ENCODE results near the gene LMX1A. TPM values are rescaled to one million over a fixed set of nuclear protein-coding genes. Genes with fewer than 3 reads are reported as not detected.
A peak's percentile ranks its signal among the peaks of the same experiment; 100 is the strongest.

LMX1A gene
- total and polyA plus RNA-seq, 4 experiments from 2014 or later: not detected

DNA sequence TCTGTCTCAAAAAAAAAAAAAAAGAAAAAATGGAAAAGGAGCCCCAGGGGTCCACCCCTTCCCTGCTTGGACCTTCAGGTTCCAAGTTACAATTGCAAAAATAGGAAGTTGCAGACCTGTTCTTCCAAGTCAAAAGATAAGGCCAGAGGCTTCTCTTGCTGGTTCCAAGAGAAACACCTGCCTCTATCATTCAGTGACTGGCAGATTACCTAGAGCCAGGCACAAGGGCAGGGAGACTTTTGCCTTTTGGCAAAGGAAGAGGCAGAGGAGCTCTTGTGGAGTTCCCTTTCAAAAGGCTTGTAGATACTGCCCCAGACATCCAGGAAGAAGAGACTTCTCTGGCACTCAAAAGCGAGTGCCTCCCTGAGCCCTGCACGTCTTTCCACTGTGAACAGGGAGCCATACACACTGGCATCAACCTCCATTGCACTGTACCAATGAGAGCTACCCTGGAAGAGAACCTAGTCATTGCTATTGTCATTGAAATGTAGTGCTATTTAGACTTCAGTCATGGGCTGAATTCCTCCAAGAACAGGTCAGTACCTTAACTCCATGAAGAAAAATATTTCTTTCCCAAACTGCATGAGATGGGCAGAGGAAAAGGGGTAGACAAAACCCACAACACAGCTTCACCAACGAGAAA is 91.2 kb downstream of the LMX1A start:
- Mint-ChIP-seq H3K27me3 (peaks cover 3 to 12% of the 10 kb centered on the region in 2 donors), H3K9me3 (peaks cover 0 to 4% (median 0%) of the 10 kb centered on the region in 8 donors), H3K4me1 (no peaks in the 10 kb centered on the region), H3K4me3 (no peak overlapping the region), H3K27ac (no peak overlapping the region), H3K36me3 (no peaks in the 10 kb centered on the region)
- Histone ChIP-seq H3K27ac (ENCODE audit: low read depth, low read length) (no peak overlapping the region), H3K4me3 (ENCODE audit: low read length in 2 of 2) (no peak overlapping the region), H3K4me1 (ENCODE audit: insufficient read depth, low read length) (no peaks in the 10 kb centered on the region), H3K27me3 (ENCODE audit: insufficient read depth, low read length) (no peaks in the 10 kb centered on the region), H3K9me3 (ENCODE audit: control insufficient read depth in 1 of 2, low read length in 2 of 2) (no peaks in the 10 kb centered on the region), H3K36me3 (ENCODE audit: insufficient read depth, low read length) (no peaks in the 10 kb centered on the region)
- POLR2A ChIA-PET (ENCODE audit: partially characterized antibody): no interaction called here
- intact Hi-C loops (cut with micrococcal nuclease): no loop called here
- CTCF ChIA-PET (ENCODE audit: partially characterized antibody): no interaction called here
- no peak for DNase-seq

DNA sequence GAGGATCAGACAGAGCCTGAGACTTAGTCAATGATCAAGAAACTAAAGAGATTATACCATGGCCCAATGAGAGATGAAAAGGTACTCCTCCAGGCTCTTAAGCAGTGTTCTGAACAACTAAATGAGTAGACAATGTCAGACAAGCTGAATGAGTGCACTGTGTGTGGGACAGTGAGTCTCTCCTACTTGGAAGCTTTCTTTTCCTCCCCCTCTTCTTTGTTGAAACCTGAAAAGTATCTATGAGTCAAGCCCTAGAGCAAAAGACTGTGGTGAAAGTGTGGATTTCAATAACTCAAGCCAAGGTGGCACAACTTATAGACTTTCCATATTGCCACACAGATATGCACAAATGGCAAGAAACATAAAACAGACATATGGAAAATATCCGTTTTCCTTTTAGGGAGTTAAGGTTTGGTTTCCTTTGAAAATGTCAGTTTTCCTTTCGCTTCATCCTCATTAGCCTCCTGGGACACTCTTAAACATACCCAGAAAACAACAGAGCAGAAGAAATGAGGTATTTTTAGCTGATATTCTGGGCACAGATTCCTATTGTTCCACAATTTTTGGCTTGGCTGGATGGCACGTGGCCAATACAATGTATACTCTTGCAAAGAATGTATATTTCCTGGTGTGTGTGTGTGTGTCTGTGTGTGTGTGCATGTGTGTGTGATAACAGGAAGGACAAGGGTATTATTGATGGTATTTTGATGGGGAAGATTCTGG is 96.6 kb downstream of the LMX1A start:
- intact Hi-C loops (cut with micrococcal nuclease): no loop called here
- no peak overlapping the region for H3K4me3 ChIP-seq (ENCODE audit: low read length in 2 of 2)
- H3K9me3 ChIP-seq (ENCODE audit: control insufficient read depth in 1 of 2, low read length in 2 of 2): no peaks in the 10 kb centered on the region
- Mint-ChIP-seq H3K4me3 (no peak overlapping the region), H3K27ac (no peak overlapping the region), H3K36me3 (no peaks in the 10 kb centered on the region), H3K27me3 (peaks cover 5 to 14% of the 10 kb centered on the region in 2 donors), H3K4me1 (no peaks in the 10 kb centered on the region), H3K9me3 (peaks cover 0 to 4% (median 0%) of the 10 kb centered on the region in 8 donors)
- no peak overlapping the region for H3K27ac ChIP-seq (ENCODE audit: low read depth, low read length)
- ChIA-PET POLR2A (ENCODE audit: partially characterized antibody) (no interaction called here), CTCF (ENCODE audit: partially characterized antibody) (no interaction called here)
- H3K36me3 ChIP-seq (ENCODE audit: insufficient read depth, low read length): no peaks in the 10 kb centered on the region
- no peaks in the 10 kb centered on the region for H3K27me3 ChIP-seq (ENCODE audit: insufficient read depth, low read length)
- no peaks in the 10 kb centered on the region for H3K4me1 ChIP-seq (ENCODE audit: insufficient read depth, low read length)
- DNase-seq: no peak

DNA sequence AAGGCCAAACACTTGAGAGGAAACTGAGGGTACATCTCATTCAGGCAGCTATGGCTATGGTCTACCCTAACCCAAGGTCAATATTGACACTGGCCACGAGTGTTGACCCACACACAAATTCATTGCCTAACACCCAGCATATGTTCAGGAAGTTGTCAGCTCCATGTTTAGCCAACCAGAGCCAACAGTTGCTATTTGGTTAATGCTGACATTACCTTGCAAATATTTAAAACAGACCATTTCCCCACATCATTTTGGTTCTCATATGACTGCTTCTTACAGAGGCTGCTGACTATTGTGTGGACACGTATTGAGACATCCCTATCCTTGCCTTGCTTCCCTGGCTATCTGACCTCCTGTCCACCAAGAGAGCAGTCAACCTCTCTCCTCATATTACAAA is 97.3 kb downstream of the LMX1A start:
- intact Hi-C loops (cut with micrococcal nuclease): no loop called here
- CTCF ChIA-PET (ENCODE audit: partially characterized antibody): interaction anchor here (1.7 kb wide), 1 partner anchor 14 kb away, joined by 4 read pairs; no protein-coding TSS in a partner anchor

DNA sequence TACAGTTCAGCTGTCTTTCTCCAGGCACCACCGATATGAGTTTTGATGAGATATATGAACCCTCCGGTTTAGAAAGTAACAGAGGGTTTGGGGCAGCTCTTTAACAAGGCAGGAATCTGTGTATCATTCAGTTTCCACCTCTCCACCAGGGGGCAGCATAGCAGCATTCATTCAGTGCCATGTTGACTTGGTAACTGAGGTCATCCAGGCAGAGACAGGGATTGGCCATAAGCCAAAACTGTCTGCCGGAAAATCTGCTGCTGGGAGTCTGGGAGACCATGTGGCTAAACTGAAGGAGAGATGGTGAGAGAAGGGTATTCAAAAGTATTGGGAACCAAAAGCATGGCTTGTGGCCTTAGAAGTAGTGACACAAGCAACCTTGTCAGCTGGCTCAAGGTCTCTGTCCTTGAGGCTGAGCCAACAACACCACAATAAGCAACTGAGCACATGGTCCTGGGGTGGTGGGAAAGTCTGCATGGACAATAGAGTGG is 98.5 kb downstream of the LMX1A start:
- no peak overlapping the region for H3K27ac ChIP-seq (ENCODE audit: low read depth, low read length)
- no peaks in the 10 kb centered on the region for H3K36me3 ChIP-seq (ENCODE audit: insufficient read depth, low read length)
- H3K4me3 ChIP-seq (ENCODE audit: low read length in 2 of 2): no peak overlapping the region
- Mint-ChIP-seq H3K4me1 (no peaks in the 10 kb centered on the region), H3K27ac (no peak overlapping the region), H3K36me3 (no peaks in the 10 kb centered on the region), H3K27me3 (peaks cover 5 to 13% of the 10 kb centered on the region in 2 donors), H3K4me3 (peak overlapping the region in 1 of 8 donors; percentile 9), H3K9me3 (peaks cover 0 to 4% (median 0%) of the 10 kb centered on the region in 8 donors)
- intact Hi-C loops (cut with micrococcal nuclease): no loop called here
- H3K4me1 ChIP-seq (ENCODE audit: insufficient read depth, low read length): no peaks in the 10 kb centered on the region
- H3K27me3 ChIP-seq (ENCODE audit: insufficient read depth, low read length): no peaks in the 10 kb centered on the region
- CTCF ChIA-PET (ENCODE audit: partially characterized antibody): interaction anchor here (1.0 to 1.7 kb wide), 2 partner anchors 12 to 13 kb away, joined by 3 to 4 read pairs; no protein-coding TSS in a partner anchor
- H3K9me3 ChIP-seq (ENCODE audit: control insufficient read depth in 1 of 2, low read length in 2 of 2): no peaks in the 10 kb centered on the region
- DNase-seq: no peak
- POLR2A ChIA-PET (ENCODE audit: partially characterized antibody): no interaction called here

More for the DNA sequence above, 97.3 kb downstream of the LMX1A start:
- Mint-ChIP-seq H3K4me1 (no peaks in the 10 kb centered on the region), H3K4me3 (no peak overlapping the region), H3K9me3 (peaks cover 0 to 4% (median 0%) of the 10 kb centered on the region in 8 donors), H3K27me3 (peaks cover 5 to 12% of the 10 kb centered on the region in 2 donors), H3K27ac (no peak overlapping the region), H3K36me3 (no peaks in the 10 kb centered on the region)
- no peaks in the 10 kb centered on the region for H3K36me3 ChIP-seq (ENCODE audit: insufficient read depth, low read length)
- no peaks in the 10 kb centered on the region for H3K9me3 ChIP-seq (ENCODE audit: control insufficient read depth in 1 of 2, low read length in 2 of 2)
- H3K27ac ChIP-seq (ENCODE audit: low read depth, low read length): no peak overlapping the region
- no peaks in the 10 kb centered on the region for H3K4me1 ChIP-seq (ENCODE audit: insufficient read depth, low read length)
- POLR2A ChIA-PET (ENCODE audit: partially characterized antibody): no interaction called here
- no peaks in the 10 kb centered on the region for H3K27me3 ChIP-seq (ENCODE audit: insufficient read depth, low read length)
- no peak overlapping the region for H3K4me3 ChIP-seq (ENCODE audit: low read length in 2 of 2)
- no peak for DNase-seq

DNA sequence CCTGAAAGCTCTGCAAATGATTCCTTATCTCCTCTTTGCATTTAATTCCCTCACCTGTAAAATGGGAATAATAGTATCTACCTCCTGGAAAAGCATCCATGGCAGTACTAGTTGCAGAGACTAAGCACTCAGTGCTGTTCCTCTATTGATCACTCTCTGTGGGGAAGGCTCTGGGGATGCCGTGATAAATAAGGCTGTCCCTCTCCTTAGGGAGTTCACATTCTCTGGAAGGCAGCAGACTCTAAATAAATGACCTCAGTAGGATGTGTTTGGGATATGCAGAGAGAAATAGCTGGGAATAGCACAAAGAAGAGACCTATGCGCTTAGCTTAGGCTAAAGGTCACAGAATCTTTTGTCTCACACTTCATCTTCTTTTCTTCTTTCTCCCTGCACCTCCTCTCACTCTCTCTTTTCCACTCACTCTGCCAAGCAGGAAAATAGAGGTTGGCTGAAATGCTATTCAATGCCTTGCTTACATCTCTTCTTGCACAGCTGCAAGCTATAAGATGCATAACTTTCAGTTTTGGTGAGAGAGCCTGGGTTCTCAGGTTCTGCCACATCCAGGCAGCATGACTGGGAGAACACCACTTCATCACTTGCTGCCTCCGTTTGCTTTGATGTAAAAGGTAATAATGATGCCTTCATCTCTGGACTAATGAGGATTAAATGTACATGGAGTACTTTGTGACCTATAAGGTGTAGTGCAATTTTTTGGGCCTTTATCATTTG is 101.5 kb downstream of the LMX1A start:
- Histone ChIP-seq H3K9me3 (ENCODE audit: control insufficient read depth in 1 of 2, low read length in 2 of 2) (no peaks in the 10 kb centered on the region), H3K27ac (ENCODE audit: low read depth, low read length) (no peak overlapping the region), H3K36me3 (ENCODE audit: insufficient read depth, low read length) (no peaks in the 10 kb centered on the region), H3K4me1 (ENCODE audit: insufficient read depth, low read length) (no peaks in the 10 kb centered on the region), H3K27me3 (ENCODE audit: insufficient read depth, low read length) (no peaks in the 10 kb centered on the region), H3K4me3 (ENCODE audit: low read length in 2 of 2) (no peak overlapping the region)
- DNase-seq: no peak
- H3K9me3 Mint-ChIP-seq: peaks cover 0 to 4% (median 0%) of the 10 kb centered on the region in 8 donors
- H3K4me3 Mint-ChIP-seq: no peak overlapping the region
- ChIA-PET CTCF (ENCODE audit: partially characterized antibody) (interaction anchor here (1.1 kb wide), 1 partner anchor 14 kb away, joined by 4 read pairs; no protein-coding TSS in a partner anchor), POLR2A (ENCODE audit: partially characterized antibody) (no interaction called here)
- H3K4me1 Mint-ChIP-seq: no peaks in the 10 kb centered on the region
- peaks cover 7 to 21% of the 10 kb centered on the region in 2 donors for H3K27me3 Mint-ChIP-seq
- no peaks in the 10 kb centered on the region for H3K36me3 Mint-ChIP-seq
- intact Hi-C loops (cut with micrococcal nuclease): no loop called here
- no peak overlapping the region for H3K27ac Mint-ChIP-seq

- H3K27me3 ChIP-seq (ENCODE audit: insufficient read depth, low read length): no peaks in the 10 kb centered on the region
- H3K4me1 ChIP-seq (ENCODE audit: insufficient read depth, low read length): no peaks in the 10 kb centered on the region
- ChIA-PET POLR2A (ENCODE audit: partially characterized antibody) (no interaction called here), CTCF (ENCODE audit: partially characterized antibody) (interaction anchor here (1.1 kb wide), 1 partner anchor 15 kb away, joined by 4 read pairs; no protein-coding TSS in a partner anchor)
- peaks cover 0 to 5% (median 0%) of the 10 kb centered on the region in 8 donors for H3K9me3 Mint-ChIP-seq
- no peaks in the 10 kb centered on the region for H3K36me3 ChIP-seq (ENCODE audit: insufficient read depth, low read length)
- intact Hi-C loops (cut with micrococcal nuclease): no loop called here
- H3K27ac Mint-ChIP-seq: no peak overlapping the region
- H3K4me3 Mint-ChIP-seq: no peak overlapping the region
- DNase-seq: no peak
- H3K27ac ChIP-seq (ENCODE audit: low read depth, low read length): no peak overlapping the region
- H3K27me3 Mint-ChIP-seq: peaks cover 7 to 21% of the 10 kb centered on the region in 2 donors
- H3K36me3 Mint-ChIP-seq: no peaks in the 10 kb centered on the region
- no peak overlapping the region for H3K4me3 ChIP-seq (ENCODE audit: low read length in 2 of 2)
- no peaks in the 10 kb centered on the region for H3K9me3 ChIP-seq (ENCODE audit: control insufficient read depth in 1 of 2, low read length in 2 of 2)
- H3K4me1 Mint-ChIP-seq: no peaks in the 10 kb centered on the region
Observed at GRCh38 chr1:165254376-165254775, 102.1 kb downstream of the LMX1A start.

DNA sequence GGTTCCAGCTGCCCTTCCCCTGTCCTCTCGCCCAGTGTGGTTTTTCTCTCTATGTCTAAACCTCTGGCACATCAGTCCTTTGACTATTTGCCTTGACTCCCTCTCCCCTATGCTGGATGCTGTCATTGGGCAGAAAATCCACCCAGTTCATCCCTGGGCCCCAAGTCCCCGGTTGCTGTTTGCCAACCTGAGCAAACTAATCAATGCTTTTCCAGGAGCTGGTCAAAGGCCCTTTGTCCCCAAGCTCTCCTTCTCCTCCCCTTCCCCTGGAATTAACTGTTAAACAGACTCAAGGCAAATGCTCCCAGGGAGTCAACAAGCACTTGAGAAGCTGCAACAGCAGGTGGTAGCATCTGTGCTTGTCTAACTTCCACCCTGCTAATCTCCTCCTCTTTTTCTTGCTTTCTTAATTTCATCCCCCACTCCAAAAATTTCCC is 102.7 kb downstream of the LMX1A start:
- intact Hi-C loops (cut with micrococcal nuclease): no loop called here
- H3K27me3 Mint-ChIP-seq: peaks cover 7 to 21% of the 10 kb centered on the region in 2 donors
- peaks cover 0 to 7% (median 0%) of the 10 kb centered on the region in 8 donors for H3K9me3 Mint-ChIP-seq
- Histone ChIP-seq H3K27me3 (ENCODE audit: insufficient read depth, low read length) (no peaks in the 10 kb centered on the region), H3K4me3 (ENCODE audit: low read length in 2 of 2) (no peak overlapping the region), H3K4me1 (ENCODE audit: insufficient read depth, low read length) (no peaks in the 10 kb centered on the region), H3K27ac (ENCODE audit: low read depth, low read length) (no peak overlapping the region), H3K36me3 (ENCODE audit: insufficient read depth, low read length) (no peaks in the 10 kb centered on the region), H3K9me3 (ENCODE audit: control insufficient read depth in 1 of 2, low read length in 2 of 2) (no peaks in the 10 kb centered on the region)
- no peak overlapping the region for H3K4me3 Mint-ChIP-seq
- ChIA-PET CTCF (ENCODE audit: partially characterized antibody) (interaction anchor here (1.0 to 1.1 kb wide), 2 partner anchors 8 to 10 kb away, joined by 3 read pairs; no protein-coding TSS in a partner anchor), POLR2A (ENCODE audit: partially characterized antibody) (no interaction called here)
- H3K4me1 Mint-ChIP-seq: no peaks in the 10 kb centered on the region
- H3K27ac Mint-ChIP-seq: no peak overlapping the region
- no peaks in the 10 kb centered on the region for H3K36me3 Mint-ChIP-seq
- DNase-seq: no peak
